Measurements from ENCODE around the gene SLC2A2.

The SLC2A2 gene

GRCh38 chr3:171026597-171027293 is at the start of gene SLC2A2:
Gene SLC2A2 (minus strand): TSS chr3:171026720. CDS start chr3:171026670, 50 bp downstream.
- no peak for DNase-seq

GRCh38 chr3:171072432-171072831 is 45.9 kb upstream of the SLC2A2 start:
- no peak for DNase-seq

DNA sequence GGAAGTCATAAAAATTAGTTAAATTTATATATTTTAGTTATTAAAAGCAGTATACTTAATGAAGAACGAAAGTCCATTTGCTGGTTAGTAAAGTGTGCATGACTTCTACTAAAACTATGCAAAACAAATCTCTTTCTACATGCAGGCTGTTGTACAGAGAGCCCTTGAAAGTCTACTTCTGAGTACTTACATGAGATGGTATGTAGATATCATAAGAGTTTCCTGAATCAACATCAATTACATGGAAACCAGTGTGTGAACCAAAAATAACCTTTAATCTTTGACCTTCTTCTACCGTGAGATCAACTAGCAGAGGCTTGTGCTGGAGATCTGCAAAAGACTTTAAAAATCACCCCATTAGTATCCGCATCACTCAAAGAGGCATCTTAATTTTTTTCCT is 42.1 kb upstream of the SLC2A2 start:
- DNase-seq: no peak

- DNase-seq: no peak
Observed at GRCh38 chr3:171066206-171066605, 39.7 kb upstream of the SLC2A2 start.

DNA sequence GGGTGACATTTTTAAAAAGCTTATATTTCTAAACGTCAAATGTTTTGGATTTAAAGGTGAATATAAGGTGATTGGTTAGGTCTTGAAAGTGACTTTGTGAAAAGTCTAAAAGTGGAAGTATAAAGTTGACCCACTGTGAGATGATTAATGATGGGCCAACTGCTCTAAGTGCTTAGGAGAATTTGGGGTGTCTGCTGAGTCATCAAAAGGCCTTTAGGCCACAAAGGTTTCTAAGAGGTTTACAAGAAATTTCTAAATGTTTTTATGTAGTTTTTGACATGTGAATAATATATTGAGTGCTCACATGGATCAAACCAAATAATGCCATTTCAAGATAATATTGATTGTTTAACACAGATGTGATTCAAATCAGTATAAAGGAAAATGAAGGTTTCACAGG is 39.2 kb upstream of the SLC2A2 start:
- no peak for DNase-seq

DNA sequence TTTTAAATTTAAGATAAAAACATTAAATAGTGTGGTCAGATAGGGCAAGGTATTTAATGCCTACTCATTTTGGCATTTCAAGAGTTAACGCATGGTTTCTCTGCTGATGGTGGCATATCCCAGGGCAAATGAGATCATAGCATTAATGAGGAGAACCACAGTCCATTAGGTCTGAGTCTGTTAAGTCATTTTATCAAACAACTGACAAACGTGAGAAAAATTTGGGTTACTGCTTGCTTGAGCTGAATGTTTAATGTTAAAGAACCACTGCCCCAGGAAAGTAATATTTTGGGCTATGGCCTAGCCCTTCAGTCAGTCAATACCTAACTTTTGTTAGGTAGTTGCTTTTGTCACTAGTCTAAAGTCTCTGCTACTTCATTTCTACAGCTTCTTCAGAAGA is 37.9 kb upstream of the SLC2A2 start:
- no peak for DNase-seq

- no peak for DNase-seq
Observed at GRCh38 chr3:171061749-171062148, 35.2 kb upstream of the SLC2A2 start.

DNA sequence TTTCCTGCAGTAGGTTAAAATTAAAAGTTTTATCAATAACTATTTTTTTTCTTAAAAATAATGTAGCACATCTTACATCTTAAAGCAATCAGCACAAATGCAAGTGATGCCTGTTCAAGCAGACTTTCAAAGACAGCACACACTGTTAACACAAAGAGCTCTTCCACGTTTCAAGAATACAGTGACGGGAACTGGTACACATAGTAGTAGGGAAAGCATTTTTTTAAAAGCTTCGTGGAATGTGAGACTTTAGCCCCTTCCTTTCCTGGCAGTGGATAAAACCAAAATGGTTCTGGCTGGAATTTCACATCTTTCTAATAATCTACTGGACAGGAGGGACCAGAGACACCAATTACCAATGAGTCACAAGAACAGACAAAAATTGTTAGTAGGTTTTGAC is 33.5 kb upstream of the SLC2A2 start:
- DNase-seq: no peak

DNA sequence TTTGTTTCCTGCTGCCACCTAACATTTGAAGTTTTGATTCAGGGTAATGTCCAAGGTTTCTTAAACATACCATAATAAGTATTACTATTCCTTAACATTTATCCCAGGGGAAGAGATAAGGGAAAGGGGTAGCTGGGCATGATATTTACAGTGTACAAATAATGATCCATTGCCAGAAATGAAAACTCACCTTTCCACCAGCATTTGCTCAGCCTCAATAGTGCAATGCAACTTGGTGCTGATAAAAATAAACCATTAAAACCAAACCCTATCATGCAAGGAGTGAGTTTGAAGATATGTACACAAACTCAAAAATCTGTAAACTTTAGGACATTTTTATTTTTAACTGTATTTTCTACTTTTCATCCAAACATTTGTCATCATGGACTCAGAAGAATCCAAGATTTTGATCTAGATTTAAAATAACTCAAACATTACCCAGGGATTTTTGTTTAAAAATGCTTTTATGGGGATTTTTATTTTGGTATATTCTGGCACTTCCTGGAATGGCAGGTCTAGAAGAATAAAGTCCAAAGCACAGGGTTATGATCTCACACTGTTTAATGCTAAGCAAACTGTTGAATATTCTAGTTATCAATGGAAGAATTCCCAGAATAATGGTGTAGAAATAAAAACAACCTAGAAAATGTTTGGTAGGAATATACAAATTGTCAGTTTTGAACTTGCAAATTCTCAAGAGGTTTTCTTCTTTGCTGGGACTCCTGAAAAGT is 32.5 kb upstream of the SLC2A2 start:
- no peak for DNase-seq

GRCh38 chr3:171058058-171058457 is 31.5 kb upstream of the SLC2A2 start:
- no peak for DNase-seq

DNA sequence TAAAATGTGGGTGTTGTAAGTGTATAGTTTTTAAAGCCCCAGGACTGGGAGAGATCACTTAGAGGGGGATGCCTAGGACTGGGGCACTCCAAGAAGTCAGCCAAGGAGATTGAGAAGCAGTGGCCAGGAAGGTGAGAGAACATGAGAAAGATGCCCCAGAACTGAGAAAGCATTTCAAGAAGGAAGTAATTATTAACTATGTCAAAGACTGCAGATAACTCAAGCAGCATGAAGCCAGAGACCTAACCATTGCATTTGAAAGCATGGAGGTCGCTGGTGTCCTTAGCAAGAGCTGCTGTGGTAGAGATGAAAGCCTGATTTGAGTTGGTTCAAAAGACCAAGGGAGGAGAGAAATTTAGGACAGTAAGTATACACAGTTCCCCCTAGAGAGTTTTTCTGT is 30.6 kb upstream of the SLC2A2 start:
- no peak for DNase-seq

GRCh38 chr3:171056528-171056927 is 30.0 kb upstream of the SLC2A2 start:
- DNase-seq: no peak

GRCh38 chr3:171055336-171056178 is 29.0 kb upstream of the SLC2A2 start:
- no peak for DNase-seq

DNA sequence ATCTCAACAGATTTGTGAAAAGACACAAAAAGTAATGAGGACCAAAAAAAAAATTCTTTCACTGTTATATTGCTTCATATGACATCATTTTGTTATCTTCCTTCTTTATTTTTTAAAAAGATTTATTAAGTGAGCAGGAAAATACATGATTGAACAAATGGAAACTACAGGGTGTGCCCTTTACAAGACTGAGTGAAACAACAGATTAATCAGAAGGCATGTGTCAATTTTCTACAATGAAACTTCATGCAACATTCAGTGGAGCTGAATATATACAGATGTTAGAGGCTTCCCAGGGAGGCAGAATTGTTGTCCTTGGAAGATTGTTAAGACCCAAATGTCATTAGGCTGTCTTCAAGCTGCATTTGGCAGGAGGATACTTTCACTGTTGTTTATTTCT is 28.4 kb upstream of the SLC2A2 start:
- no peak for DNase-seq

- DNase-seq: no peak
Observed at GRCh38 chr3:171054231-171054630, 27.7 kb upstream of the SLC2A2 start.

GRCh38 chr3:171049861-171050444 is 23.4 kb upstream of the SLC2A2 start:
- DNase-seq: no peak

GRCh38 chr3:171046760-171047159 is 20.2 kb upstream of the SLC2A2 start:
- DNase-seq: no peak

DNA sequence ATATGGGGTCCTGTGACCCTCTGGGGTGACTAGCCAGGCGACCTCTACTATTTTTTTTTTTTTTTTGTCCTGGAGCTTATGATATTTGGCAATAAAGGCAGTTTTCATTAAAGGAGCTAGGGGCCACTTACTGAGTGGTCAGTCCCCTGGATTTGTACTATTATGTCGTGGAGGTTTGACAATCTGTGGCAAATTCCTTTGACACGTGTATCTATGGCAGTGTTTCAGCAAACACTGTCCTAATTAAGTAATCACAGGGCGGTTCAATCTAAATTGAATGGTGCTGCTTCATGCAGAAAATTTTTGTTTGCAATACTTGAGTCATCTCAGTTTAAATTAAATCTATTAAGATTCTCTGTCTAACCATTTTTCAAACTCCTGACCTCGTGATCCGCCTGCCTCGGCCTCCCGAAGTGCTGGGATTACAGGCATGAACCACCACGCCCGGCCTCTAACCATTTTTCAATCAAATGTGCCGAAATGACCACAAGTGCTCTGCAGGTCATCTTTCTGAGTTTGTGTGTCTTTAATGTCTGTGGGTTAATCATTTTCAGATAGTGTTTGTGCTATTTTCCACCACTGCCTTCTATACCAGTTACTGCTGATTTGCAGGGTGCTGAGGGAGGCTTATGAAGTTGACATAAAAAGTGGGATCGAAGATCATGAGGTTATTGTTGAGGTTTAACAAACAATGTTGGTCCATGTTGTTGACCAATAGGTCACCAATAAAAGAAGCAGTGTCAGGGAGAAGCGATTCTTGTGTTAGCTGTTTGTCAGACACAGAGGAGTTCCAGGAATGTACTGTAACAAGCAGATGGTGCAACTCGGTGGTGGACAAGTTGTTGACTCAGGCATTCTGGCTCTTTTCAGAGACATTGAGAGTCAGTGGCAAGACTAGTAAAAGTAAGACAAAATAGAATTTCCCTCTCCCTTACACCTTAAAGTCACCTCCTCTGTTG is 18.6 kb upstream of the SLC2A2 start:
- DNase-seq: no peak

DNA sequence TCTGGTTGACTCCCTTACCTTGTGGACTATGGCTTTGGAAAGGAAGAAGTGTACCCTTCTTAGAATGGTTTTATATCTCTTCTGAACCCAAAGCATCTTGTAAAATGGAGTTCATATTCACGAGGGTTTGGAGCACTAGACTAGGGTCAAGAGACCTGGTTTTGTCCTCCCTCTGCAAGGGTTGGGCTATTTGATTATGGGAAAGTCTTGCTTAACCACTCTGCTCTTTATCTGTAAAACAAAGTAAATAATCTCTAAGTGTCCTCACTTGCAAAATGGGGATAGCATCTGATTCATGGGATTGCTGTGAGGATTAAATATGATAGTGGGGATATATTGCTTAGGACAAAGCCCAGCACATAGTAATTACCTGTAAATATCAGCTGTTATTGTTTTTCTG is 17.9 kb upstream of the SLC2A2 start:
- no peak for DNase-seq

DNA sequence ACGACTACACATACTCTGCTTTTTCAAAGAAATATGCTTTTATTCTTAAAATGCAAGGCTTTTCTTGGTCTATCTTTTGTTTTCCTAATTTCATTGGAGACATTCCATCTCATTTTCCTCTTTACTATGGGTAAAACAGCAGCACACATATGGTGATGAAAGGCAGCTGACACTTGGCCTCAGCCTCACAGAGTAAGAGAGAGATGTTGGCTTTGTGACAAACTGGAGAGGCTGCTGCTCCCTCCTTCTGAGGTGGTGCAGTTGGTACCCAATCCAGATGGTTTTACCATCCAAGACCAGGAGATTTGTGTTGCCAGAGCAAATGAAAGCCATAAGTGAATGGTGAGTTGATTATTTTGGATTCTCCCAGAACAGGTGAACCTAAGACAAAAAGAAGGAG is 13.2 kb upstream of the SLC2A2 start:
- no peak for DNase-seq

DNA sequence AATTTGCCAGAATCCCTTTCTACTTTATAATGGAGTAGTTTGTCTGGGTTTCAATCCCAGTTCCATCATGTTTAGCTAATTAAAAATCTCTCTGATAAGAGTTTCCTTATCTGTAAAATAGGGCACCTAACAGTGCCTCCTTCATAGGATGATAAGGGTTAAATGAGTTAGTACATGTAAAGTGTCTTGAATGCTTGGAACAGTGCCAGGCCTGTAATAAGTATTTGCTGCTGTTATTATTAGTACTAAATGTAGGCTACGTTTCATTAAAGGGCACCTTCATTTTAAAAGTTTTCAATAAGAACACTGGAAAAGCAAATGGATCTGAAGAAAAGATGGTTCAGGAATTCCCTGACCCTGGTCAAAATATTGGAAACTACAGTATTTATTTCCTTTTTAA is 11.8 kb upstream of the SLC2A2 start:
- no peak for DNase-seq

DNA sequence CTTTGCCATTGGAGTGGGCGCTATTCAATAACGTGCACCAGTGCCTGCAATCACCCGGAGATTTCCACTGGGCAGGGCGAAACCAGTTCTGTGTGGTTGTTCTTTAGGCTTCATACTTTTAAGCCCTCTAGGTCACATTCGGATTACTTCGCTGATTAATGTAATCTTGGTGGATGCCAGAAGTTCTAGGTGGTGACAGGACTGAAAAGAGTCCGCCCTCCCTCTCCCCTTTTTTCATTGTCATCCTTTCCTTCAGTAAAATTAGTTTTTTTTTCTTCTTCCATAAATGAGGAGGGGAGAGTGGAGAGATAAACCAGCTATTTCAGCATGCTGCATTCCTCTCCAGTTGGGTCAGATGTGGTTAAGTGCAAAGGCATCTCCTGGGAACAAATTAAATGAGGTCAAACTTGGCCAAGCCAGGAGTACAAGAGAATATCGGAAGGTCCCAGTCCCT is 2.3 kb upstream of the SLC2A2 start:
- no peak for DNase-seq

All from GDM1 (cell line).